Measurements from ENCODE around the gene LSM14A.
A peak's percentile ranks its signal among the peaks of the same experiment; 100 is the strongest.
"Not testable (repeated sequence)": the region's sequence is repeated elsewhere in the genome, so short reads cannot be mapped to it uniquely, and the experiment has no call there.

The LSM14A gene

GRCh38 chr19:34171877-34172660 lies at the start of gene LSM14A:
TSS of gene LSM14A (plus strand) at chr19:34172504. CDS start at chr19:34172643, 139 bp downstream.
- peak; percentile 93 for DNase-seq (ENCODE audit: low read depth)

- no peak for DNase-seq (ENCODE audit: low read depth)
These were observed 47.5 kb upstream of the LSM14A start for GRCh38 chr19:34124828-34125227.

- no peak for DNase-seq (ENCODE audit: low read depth)
These were observed 45.3 kb upstream of the LSM14A start for GRCh38 chr19:34126966-34127365.

DNA sequence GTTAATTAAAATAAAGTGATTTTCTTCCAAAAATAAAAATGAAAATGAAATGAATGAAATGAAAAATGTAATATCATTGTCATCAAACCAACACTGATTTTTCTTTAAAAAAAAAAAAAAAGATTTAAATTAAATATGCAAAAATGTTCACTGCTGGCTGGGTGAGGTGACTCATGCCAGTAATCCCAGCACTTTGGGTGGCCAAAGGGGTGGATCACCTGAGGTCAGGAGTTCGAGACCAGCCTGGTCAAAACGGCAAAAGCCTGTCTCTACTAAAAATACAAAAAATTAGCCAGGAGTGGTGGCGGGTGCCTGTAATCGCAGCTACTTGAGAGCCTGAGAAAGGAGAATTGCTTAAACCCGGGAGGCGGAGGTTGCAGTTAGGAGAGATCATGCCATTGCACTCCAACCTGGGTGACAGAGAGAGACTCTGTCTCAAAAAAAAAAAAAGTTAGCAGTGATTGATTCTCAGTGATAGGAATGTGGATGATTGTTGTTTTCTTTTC lies 44.6 kb upstream of the LSM14A start:
- no peak for DNase-seq (ENCODE audit: low read depth)

GRCh38 chr19:34128558-34129250 lies 43.6 kb upstream of the LSM14A start:
- DNase-seq (ENCODE audit: low read depth): no peak

GRCh38 chr19:34131100-34131499 lies 41.2 kb upstream of the LSM14A start:
- no peak for DNase-seq (ENCODE audit: low read depth)

DNA sequence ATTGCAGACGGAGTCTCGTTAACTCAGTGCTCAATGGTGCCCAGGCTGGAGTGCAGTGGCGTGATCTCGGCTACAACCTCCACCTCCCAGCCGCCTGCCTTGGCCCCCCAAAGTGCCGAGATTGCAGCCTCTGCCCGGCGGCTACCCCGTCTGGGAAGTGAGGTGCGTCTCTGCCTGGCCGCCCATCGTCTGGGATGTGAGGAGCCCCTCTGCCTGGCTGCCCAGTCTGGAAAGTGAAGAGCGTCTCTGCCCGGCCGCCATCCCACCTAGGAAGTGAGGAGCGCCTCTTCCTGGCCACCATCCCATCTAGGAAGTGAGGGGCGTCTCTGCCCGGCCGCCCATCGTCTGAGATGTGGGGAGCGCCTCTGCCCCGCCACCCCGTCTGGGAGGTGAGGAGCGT lies 40.2 kb upstream of the LSM14A start:
- DNase-seq (ENCODE audit: low read depth): not testable (repeated sequence)

DNA sequence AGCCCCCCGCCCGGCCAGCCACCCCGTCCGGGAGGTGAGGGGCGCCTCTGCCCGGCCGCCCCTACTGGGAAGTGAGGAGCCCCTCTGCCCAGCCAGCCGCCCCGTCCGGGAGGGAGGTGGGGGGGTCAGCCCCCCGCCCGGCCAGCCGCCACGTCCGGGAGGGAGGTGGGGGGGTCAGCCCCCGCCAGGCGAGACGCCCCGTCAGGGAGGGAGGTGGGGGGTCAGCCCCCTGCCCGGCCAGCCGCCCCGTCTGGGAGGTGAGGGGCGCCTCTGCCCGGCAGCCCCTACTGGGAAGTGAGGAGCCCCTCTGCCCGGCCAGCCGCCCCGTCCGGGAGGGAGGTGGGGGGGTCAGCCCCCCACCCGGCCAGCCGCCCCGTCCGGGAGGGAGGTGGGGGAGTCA lies 39.6 kb upstream of the LSM14A start:
- not testable (repeated sequence) for DNase-seq (ENCODE audit: low read depth)

DNA sequence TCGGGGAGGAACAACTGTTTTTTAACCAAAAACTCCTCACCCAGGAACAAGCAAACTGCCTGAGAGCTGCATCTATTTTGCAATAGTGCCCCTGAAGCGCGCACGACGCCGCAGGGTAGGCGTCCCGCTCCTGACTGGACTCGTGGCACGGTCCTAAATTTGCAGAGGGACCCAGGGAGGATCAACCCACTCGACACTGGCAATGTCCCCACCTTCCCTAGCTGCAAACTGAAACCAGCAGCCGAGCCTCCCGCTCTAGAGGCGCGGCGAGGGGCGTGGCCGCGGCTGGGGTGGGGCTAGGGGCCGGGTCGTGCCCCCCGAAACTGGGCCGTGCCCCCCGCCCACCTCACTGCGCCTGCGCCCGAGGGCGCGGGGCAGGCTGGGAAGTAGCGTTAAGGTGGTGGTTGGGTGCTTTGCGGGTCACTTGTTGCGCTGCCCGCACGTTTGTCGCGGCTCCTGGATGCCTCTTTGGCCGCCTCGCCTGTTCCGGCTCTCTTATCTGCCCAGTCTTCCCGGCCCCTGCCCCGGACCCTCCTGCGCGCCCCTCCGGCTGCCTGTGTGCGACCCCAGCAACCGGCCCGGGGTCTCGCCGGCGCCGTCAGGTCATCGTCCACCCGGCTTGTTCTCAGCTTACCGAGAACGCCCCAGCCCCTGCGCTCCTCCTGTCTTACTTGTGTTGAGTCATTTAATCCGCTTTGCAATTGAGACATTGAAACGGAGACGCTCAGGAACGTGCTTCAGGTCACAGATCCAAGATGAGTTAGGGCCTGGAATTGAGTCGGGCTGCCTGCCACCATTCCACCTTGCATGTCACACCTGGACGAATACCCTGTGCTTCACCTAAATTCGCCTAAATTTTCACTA lies 37.9 kb upstream of the LSM14A start:
- DNase-seq (ENCODE audit: low read depth): peak; percentile 82

- no peak for DNase-seq (ENCODE audit: low read depth)
These were observed 37.1 kb upstream of the LSM14A start for GRCh38 chr19:34135054-34135800.

DNA sequence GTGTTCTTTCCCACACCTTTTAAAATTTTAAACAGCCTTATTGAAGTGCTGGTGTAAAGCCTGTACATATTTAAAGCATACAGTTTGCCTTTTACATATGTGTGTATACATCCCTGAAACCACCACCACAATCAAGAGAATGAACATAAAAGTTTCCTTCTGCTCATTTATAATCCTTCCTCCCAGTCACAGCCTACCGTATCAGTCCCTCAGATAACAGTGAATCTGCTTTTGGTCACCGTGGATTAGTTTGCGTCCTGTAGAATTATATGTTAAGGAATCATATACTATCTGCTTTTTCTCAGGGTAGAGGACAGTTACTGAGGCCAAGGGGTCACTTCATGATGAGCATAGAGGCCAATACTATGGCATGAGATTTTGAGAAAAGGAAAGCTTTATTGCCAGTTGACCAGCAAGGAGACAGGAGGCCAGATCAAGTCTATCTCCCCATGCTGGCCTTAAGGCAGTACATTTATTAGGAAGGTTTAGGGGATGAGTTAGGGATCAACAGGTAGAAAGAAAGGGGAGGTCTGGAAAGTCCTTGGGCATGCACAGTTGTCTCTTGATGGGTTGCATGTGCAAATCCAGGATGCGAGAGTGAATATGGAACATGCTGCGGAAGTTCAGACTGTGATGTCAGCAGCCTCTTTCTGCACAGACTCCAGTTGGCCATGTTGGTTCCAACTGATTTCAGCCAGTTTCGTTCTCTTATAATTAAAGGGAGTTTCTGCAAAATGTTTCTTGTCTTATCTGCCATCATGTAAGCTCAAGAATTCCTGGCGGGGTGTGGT lies 36.3 kb upstream of the LSM14A start:
- DNase-seq (ENCODE audit: low read depth): no peak

DNA sequence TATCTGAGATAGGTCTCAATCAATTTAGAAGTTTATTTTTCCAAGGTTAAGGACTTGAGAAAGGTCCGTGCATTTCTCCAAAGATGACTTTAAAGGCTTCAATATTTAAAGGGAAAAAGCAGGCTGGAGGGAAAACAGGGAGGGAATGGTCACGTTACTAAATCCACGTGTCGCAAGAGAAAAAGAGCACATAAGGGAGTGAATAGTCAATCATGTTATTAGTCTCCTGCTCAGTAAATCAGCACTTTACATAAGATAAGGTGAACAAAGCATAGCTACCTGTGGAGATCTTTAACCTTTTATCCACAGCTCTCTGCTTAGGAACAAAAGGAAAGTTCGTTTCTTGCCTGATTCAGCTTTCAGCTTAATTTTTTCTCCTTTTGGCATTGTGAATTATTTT lies 31.3 kb upstream of the LSM14A start:
- no peak for DNase-seq (ENCODE audit: low read depth)

- DNase-seq (ENCODE audit: low read depth): no peak
These were observed 29.9 kb upstream of the LSM14A start for GRCh38 chr19:34142440-34142839.

GRCh38 chr19:34145741-34146202 lies 26.5 kb upstream of the LSM14A start:
- peak; percentile 21 for DNase-seq (ENCODE audit: low read depth)

GRCh38 chr19:34148658-34149185 lies 23.6 kb upstream of the LSM14A start:
- DNase-seq (ENCODE audit: low read depth): no peak

DNA sequence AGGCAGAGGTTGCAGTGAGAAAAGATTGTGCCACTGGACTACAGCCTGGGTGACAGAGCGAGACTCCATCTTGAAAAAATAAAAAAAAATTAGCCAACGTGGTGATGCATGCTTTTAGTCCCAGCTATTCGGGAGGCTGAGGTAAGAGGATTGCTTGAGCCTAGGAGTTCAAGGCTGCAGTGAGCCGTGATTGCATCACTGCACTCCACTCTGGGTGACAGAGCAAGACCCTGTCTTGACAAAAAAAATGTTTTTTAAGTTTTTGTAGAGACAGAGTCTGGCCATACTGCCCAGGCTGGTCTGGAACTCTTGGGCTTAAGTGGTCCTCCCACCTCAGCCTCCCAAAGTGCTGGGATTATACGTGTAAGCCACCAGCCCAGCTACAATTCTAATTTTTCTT lies 22.4 kb upstream of the LSM14A start:
- no peak for DNase-seq (ENCODE audit: low read depth)

DNA sequence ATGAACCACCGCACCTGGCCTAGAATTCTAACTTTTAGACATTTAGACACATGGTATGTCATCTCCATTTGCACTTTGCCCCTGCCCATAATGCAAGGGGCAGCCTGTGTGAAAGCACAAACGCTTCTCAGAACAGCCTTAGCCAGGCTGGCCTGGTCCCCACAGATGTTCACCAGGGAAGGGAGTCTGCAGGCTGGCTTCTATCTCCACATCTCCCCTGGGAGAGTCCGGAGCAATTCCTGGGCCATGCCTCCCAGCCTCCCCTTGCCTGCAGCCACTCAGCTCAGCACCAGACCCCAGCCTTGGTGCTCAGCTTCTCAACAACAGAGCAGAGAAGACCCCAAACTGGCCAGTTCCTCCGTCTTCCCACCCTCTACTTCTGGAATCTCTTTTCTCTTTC lies 21.7 kb upstream of the LSM14A start:
- no peak for DNase-seq (ENCODE audit: low read depth)

GRCh38 chr19:34151439-34151838 lies 20.9 kb upstream of the LSM14A start:
- DNase-seq (ENCODE audit: low read depth): no peak

DNA sequence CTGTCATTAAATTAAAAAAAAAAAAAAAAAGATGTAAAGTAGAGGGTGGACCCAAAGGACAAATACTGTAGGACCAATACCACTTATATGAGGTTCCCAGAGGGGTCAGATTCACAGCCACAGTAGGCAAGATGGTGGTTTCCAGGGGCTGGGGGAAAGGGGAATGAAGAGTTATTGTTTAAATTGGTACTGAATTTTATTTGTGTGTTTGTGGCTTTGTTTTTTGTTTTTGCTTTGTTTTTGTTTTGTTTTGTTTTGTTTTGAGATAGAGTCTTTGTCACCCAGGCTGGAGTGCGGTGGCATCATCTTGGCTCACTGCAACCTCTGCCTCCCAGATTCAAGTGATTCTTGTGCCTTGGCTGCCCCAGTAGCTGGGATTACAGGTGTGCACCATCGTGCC lies 17.9 kb upstream of the LSM14A start:
- DNase-seq (ENCODE audit: low read depth): no peak

DNA sequence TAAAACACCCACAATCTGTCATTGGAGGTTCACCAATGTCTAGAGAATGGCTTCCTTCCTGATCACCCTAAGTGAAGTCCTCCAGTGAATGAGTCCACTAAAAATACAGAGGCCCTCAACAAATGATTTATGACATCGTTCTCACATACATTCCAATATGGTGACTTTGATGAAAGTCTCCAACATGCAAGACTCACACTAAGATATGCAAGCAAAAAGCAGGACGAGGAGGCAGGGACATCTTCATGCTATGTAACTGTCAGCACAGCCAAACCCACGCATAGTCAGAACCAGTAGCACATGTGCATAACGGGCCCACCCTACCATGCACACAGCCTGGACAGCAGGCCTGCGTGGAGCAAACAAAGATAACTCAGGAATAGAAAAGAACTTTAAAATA lies 16.6 kb upstream of the LSM14A start:
- DNase-seq (ENCODE audit: low read depth): no peak
